Fibroblast of lung (primary cell): ENCODE results near the gene RAB25. TPM values are rescaled to one million over a fixed set of nuclear protein-coding genes. Genes with fewer than 3 reads are reported as not detected.

Source experiments
- DNase-seq, 2 donors: peaks; one replicate each; pipeline versions ENCODE4 v3.0.0 to v3.0.0-alpha.2; 2010; ENCODE audit warnings: low read depth in 2 of 2
- H2AFZ ChIP-seq: 2 replicates; pipeline ENCODE4 v1.5.1; 2012; ENCODE audit warnings: low read length, control low read depth, inconsistent platforms
- H3K27ac ChIP-seq: 2 replicates; pipeline ENCODE4 v1.5.1; 2011; ENCODE audit warnings: low read length, control low read depth; ENCODE audit not compliant: insufficient read depth
- H3K27me3 ChIP-seq: 2 replicates; pipeline ENCODE4 v1.5.1; 2011; ENCODE audit warnings: mild to moderate bottlenecking, low read length; ENCODE audit not compliant: control insufficient read depth, insufficient read depth
- H3K36me3 ChIP-seq: 2 replicates; pipeline ENCODE4 v1.5.1; 2011; ENCODE audit warnings: low read length; ENCODE audit not compliant: control insufficient read depth, insufficient read depth
- H3K4me1 ChIP-seq: 2 replicates; pipeline ENCODE4 v1.5.1; 2011; ENCODE audit warnings: low read length; ENCODE audit not compliant: control insufficient read depth, insufficient read depth; ENCODE audit errors: extremely low read depth
- H3K4me2 ChIP-seq: 2 replicates; pipeline ENCODE4 v1.5.1; 2011; ENCODE audit warnings: low read length, control low read depth; ENCODE audit not compliant: insufficient read depth; ENCODE audit errors: extremely low read depth
- H3K4me3 ChIP-seq, 4 experiments: fragments of 200-600 bp in 1 of 4; sonication (generic) in 1 of 4; replicated peaks in 1 of 4; 2 replicates each; pipeline ENCODE4 v1.5.1; 2011 to 2016; ENCODE audit warnings: low read length in 4 of 4, low read depth in 3 of 4, mild to moderate bottlenecking in 3 of 4, control low read depth in 2 of 4, inconsistent platforms in 1 of 4, mixed read lengths in 1 of 4; ENCODE audit not compliant: insufficient read depth in 1 of 4; ENCODE audit errors: control extremely low read depth in 1 of 4
- H3K79me2 ChIP-seq: 2 replicates; pipeline ENCODE4 v1.5.1; 2012; ENCODE audit warnings: mild to moderate bottlenecking, low read length, inconsistent platforms; ENCODE audit not compliant: control insufficient read depth, insufficient read depth
- H3K9ac ChIP-seq: 2 replicates; pipeline ENCODE4 v1.5.1; 2011; ENCODE audit warnings: mild to moderate bottlenecking, low read length, control low read depth; ENCODE audit not compliant: insufficient read depth
- H3K9me3 ChIP-seq: 2 replicates; pipeline ENCODE4 v1.5.1; 2012; ENCODE audit warnings: low read depth, low read length; ENCODE audit not compliant: control insufficient read depth, insufficient read depth
- H4K20me1 ChIP-seq: 2 replicates; pipeline ENCODE4 v1.5.1; 2011; ENCODE audit warnings: low read length; ENCODE audit not compliant: control insufficient read depth, insufficient read depth; ENCODE audit errors: extremely low read depth
- CTCF ChIP-seq, 2 donors: IDR thresholded peaks in 1 of 2; conservative IDR thresholded peaks in 1 of 2; 1 replicate in 1 of 2; 2 replicates in 1 of 2; pipeline ENCODE4 v1.5.1; 2011 to 2012; ENCODE audit warnings: low read length in 2 of 2, control low read depth in 1 of 2, inconsistent platforms in 1 of 2, low read depth in 1 of 2, mild to moderate bottlenecking in 1 of 2
- EZH2 ChIP-seq: IDR thresholded peaks from 2 replicates; pipeline ENCODE4 v1.5.1; 2012; ENCODE audit warnings: low read length, control low read depth, mild to moderate bottlenecking; ENCODE audit errors: missing control alignments
- polyA plus RNA-seq, 2 donors: library from polyadenylated mRNA; depleted of rRNA in 1 of 2; stranded (reverse) in 1 of 2; unstranded in 1 of 2; fragments of >200 nt; gene quantifications; 2 replicates each; pipeline ENCODE4 v1.2.1, GENCODE V29; 2011 to 2012; ENCODE audit warnings: missing spikeins in 1 of 2
- total RNA-seq: library from RNA; depleted of rRNA; stranded (reverse); fragments of >200 nt; gene quantifications from 2 replicates; pipeline ENCODE4 v1.2.1, GENCODE V29; 2014

The RAB25 gene
- total and polyA plus RNA-seq, 2 donors (not counting 1 experiment from before 2014, with no cell fraction given) = not detected

DNA sequence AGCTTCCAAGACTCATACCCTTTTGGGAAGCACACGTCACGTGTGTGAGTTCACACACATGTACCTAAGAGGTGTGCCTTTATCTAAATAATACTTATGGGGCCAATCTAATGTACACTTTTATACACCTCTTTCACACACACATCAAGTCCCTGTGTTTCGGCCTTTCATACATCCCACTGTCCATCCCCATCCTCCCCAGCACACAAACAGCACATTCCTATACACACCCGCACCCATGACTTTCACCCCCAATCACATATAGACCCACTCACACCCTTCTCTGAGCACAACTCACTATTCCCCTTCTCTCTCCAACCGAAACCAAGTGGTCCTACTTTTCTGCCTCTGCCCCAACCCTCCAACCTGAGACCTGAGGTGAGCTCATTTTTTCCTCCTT, 17.8 kb downstream of the RAB25 start:
- Histone ChIP-seq H3K27ac (no peak overlapping the region), H3K27me3 (no peaks in the 10 kb centered on the region), H3K9ac (no peak overlapping the region), H4K20me1 (no peaks in the 10 kb centered on the region), H3K4me1 (no peaks in the 10 kb centered on the region), H2AFZ (no peak overlapping the region), H3K9me3 (no peaks in the 10 kb centered on the region), H3K79me2 (no peaks in the 10 kb centered on the region), H3K36me3 (peaks cover 2% of the 10 kb centered on the region), H3K4me3 (no peak overlapping the region), H3K4me2 (no peak overlapping the region)
- no peak for DNase-seq
- TF ChIP-seq EZH2 (no peak), CTCF (conservative IDR thresholded peaks at IDR 0.05 in 1 of 2, IDR thresholded peaks at IDR 0.05 in 1 of 2; ENCODE audit: low read depth in 1 of 2, low read length in 2 of 2) (no peak)

GRCh38 chr1:156079762-156080161, 18.8 kb downstream of the RAB25 start:
- Histone ChIP-seq H3K27ac (no peak overlapping the region), H3K9me3 (no peaks in the 10 kb centered on the region), H3K79me2 (no peaks in the 10 kb centered on the region), H4K20me1 (no peaks in the 10 kb centered on the region), H2AFZ (no peak overlapping the region), H3K4me1 (no peaks in the 10 kb centered on the region), H3K36me3 (peaks cover 2% of the 10 kb centered on the region), H3K9ac (no peak overlapping the region), H3K4me3 (peak overlapping the region in 2 of 4 experiments; percentile 72 to 75), H3K27me3 (no peaks in the 10 kb centered on the region), H3K4me2 (peak overlapping the region; percentile 3)
- TF ChIP-seq EZH2 (no peak), CTCF (conservative IDR thresholded peaks at IDR 0.05 in 1 of 2, IDR thresholded peaks at IDR 0.05 in 1 of 2; ENCODE audit: low read depth in 1 of 2, low read length in 2 of 2) (no peak)
- DNase-seq = no peak

- Histone ChIP-seq H3K36me3 (peaks cover 2% of the 10 kb centered on the region), H3K9ac (no peak overlapping the region), H3K4me1 (no peaks in the 10 kb centered on the region), H3K27ac (no peak overlapping the region), H3K27me3 (no peaks in the 10 kb centered on the region), H3K4me3 (peak overlapping the region; percentile 55 to 75 (median 67)), H3K9me3 (no peaks in the 10 kb centered on the region), H4K20me1 (no peaks in the 10 kb centered on the region), H3K4me2 (peak overlapping the region; percentile 92), H2AFZ (no peak overlapping the region), H3K79me2 (no peaks in the 10 kb centered on the region)
- DNase-seq = no peak
- TF ChIP-seq EZH2 = no peak
- TF ChIP-seq CTCF (conservative IDR thresholded peaks at IDR 0.05 in 1 of 2, IDR thresholded peaks at IDR 0.05 in 1 of 2; ENCODE audit: low read depth in 1 of 2, low read length in 2 of 2) = no peak
These were observed 19.4 kb downstream of the RAB25 start for GRCh38 chr1:156080241-156080862.
